A549 (cell line): ENCODE measurements around the gene PPP3CA. TPM values are rescaled to one million over a fixed set of nuclear protein-coding genes. Genes with fewer than 3 reads are reported as not detected.

Experiments
- ATAC-seq, 2 experiments: fragments of 200-7000 bp in 1 of 2; fragments of >200 bp in 1 of 2; cut with Nextera tagmentation in 1 of 2; cut with Tn5 transposase in 1 of 2; 3 replicates each; pipeline versions ENCODE4 v1.8.0 to v1.9.1; 2018 to 2020; ENCODE audit warnings: mild to moderate bottlenecking in 1 of 2, moderate library complexity in 1 of 2
- CTCF ChIA-PET: fragments of 300-600 bp; sonication (Branson Sonifier 250); formaldehyde crosslinking; extraction: SDS; loops from one replicate; lab custom pipeline; 2021; ENCODE audit warnings: antibody characterized with exemption, inconsistent platforms; lab: Yijun Ruan, JAX
- POLR2A ChIA-PET: fragments of 350-600 bp; formaldehyde crosslinking; extraction: SDS; loops from one replicate; lab custom pipeline; 2021; ENCODE audit warnings: antibody characterized with exemption, inconsistent platforms; lab: Yijun Ruan, JAX
- DNase-seq, 2 experiments: peaks; one replicate each; pipeline versions ENCODE4 v3.0.0 to v3.0.0-alpha.2; 2011 to 2016; ENCODE audit warnings: low read depth in 1 of 2, low spot score in 1 of 2
- FAIRE-seq: peaks from 2 replicates; lab custom pipeline; 2011; peaks lifted over from hg19 to GRCh38; lab: Jason Lieb, UNC
- H3K27ac ChIP-seq, 2 experiments: fragments of >200 bp; sonication (Bioruptor Twin); formaldehyde crosslinking; 3 replicates each; pipeline ENCODE4 v1.5.1; 2016 to 2017
- H3K4me1 ChIP-seq: fragments of >200 bp; sonication (Bioruptor Twin); formaldehyde crosslinking; 3 replicates; pipeline ENCODE4 v1.6.1; 2016
- H3K4me2 ChIP-seq: fragments of >200 bp; sonication (Bioruptor Twin); formaldehyde crosslinking; 3 replicates; pipeline ENCODE4 v1.6.1; 2016
- H3K4me3 ChIP-seq: fragments of >200 bp; sonication (Bioruptor Twin); formaldehyde crosslinking; 3 replicates; pipeline ENCODE4 v1.5.1; 2016
- H3K9me3 ChIP-seq: fragments of >200 bp; sonication (Bioruptor Twin); formaldehyde crosslinking; 3 replicates; pipeline ENCODE4 v1.6.1; 2016
- CBX2 ChIP-seq: fragments of 200-600 bp; sonication (generic); IDR thresholded peaks from 2 replicates; pipeline ENCODE4 v1.6.1; 2016; ENCODE audit warnings: low read depth, mild to moderate bottlenecking, borderline replicate concordance
- CHD2 ChIP-seq: fragments of 150-350 bp; IDR thresholded peaks from 2 replicates; pipeline ENCODE4 v1.6.1; 2014; ENCODE audit warnings: low read length; ENCODE audit not compliant: partially characterized antibody
- CHD4 ChIP-seq: fragments of 200-600 bp; sonication (generic); IDR thresholded peaks from 2 replicates; pipeline ENCODE4 v1.6.1; 2016; ENCODE audit warnings: antibody characterized with exemption, mild to moderate bottlenecking, borderline replicate concordance
- EHF ChIP-seq: fragments of 250-450 bp; sonication (Bioruptor Pico); IDR thresholded peaks from 2 replicates; pipeline ENCODE4 v1.5.0; 2020; ENCODE audit warnings: mild to moderate bottlenecking
- EP300 ChIP-seq, 2 experiments: fragments of >200 bp; sonication (Bioruptor Twin); formaldehyde crosslinking; IDR thresholded peaks; 2 replicates in 1 of 2; 3 replicates in 1 of 2; pipeline ENCODE4 v1.6.1; 2016 to 2017
- ESRRA ChIP-seq: fragments of 150-350 bp; IDR thresholded peaks from 2 replicates; pipeline ENCODE4 v1.6.1; 2014; ENCODE audit warnings: mild to moderate bottlenecking, low read length, borderline replicate concordance
- FOSB ChIP-seq: fragments of 250-450 bp; sonication (Bioruptor Pico); IDR thresholded peaks from 2 replicates; pipeline ENCODE4 v1.5.0; 2020; ENCODE audit warnings: mild to moderate bottlenecking, moderate library complexity
- FOSL2 ChIP-seq, 2 experiments: fragments of 450-650 bp in 1 of 2; fragments of >200 bp in 1 of 2; sonication (Bioruptor Twin) in 1 of 2; formaldehyde crosslinking; IDR thresholded peaks; 2 replicates each; pipeline versions ENCODE4 v1.5.0 to v1.6.1; 2016 to 2020; ENCODE audit warnings: mild to moderate bottlenecking in 1 of 2, moderate library complexity in 1 of 2
- GATA3 ChIP-seq: IDR thresholded peaks from 2 replicates; pipeline ENCODE4 v1.6.1; 2012; ENCODE audit warnings: borderline replicate concordance
- HDAC2 ChIP-seq: fragments of 200-600 bp; sonication (generic); IDR thresholded peaks from 2 replicates; pipeline ENCODE4 v1.6.1; 2016
- HMGXB4 ChIP-seq: fragments of 250-450 bp; sonication (Bioruptor Pico); IDR thresholded peaks from 2 replicates; pipeline ENCODE4 v1.5.0; 2021; ENCODE audit warnings: mild to moderate bottlenecking, moderate library complexity, borderline replicate concordance
- HOXB5 ChIP-seq: fragments of 250-450 bp; sonication (Bioruptor Pico); IDR thresholded peaks from 2 replicates; pipeline ENCODE4 v1.5.0; 2020; ENCODE audit warnings: mild to moderate bottlenecking, moderate library complexity
- JUNB ChIP-seq: fragments of >200 bp; sonication (Bioruptor Twin); formaldehyde crosslinking; IDR thresholded peaks from 2 replicates; pipeline ENCODE4 v1.6.1; 2016
- MAFK ChIP-seq: fragments of 450-650 bp; IDR thresholded peaks from 2 replicates; pipeline ENCODE4 v1.6.1; 2014; ENCODE audit not compliant: partially characterized antibody
- NPAS2 ChIP-seq: fragments of 250-450 bp; sonication (Bioruptor Pico); IDR thresholded peaks from 2 replicates; pipeline ENCODE4 v1.8.0; 2022; ENCODE audit warnings: mild to moderate bottlenecking, moderate library complexity, borderline replicate concordance
- NR3C1 ChIP-seq: fragments of >200 bp; sonication (Bioruptor Twin); formaldehyde crosslinking; IDR thresholded peaks from 3 replicates; pipeline ENCODE4 v1.6.1; 2017
- PBX3 ChIP-seq: IDR thresholded peaks from 2 replicates; pipeline ENCODE4 v1.6.1; 2012
- PHF8 ChIP-seq: fragments of 200-600 bp; sonication (generic); IDR thresholded peaks from 2 replicates; pipeline ENCODE4 v1.6.1; 2016; ENCODE audit warnings: low read depth, mild to moderate bottlenecking, antibody characterized with exemption, moderate library complexity, borderline replicate concordance
- POLR2A ChIP-seq: IDR thresholded peaks from 2 replicates; pipeline ENCODE4 v1.6.1; 2012; ENCODE audit warnings: mild to moderate bottlenecking, low read length
- REST ChIP-seq: fragments of 200-600 bp; sonication (generic); IDR thresholded peaks from 2 replicates; pipeline ENCODE4 v1.6.1; 2016; ENCODE audit warnings: antibody characterized with exemption, mild to moderate bottlenecking, moderate library complexity
- SMC3 ChIP-seq: fragments of >200 bp; sonication (Bioruptor Twin); formaldehyde crosslinking; IDR thresholded peaks from 3 replicates; pipeline ENCODE4 v1.6.1; 2018; ENCODE audit warnings: inconsistent platforms
- TP53 ChIP-seq: fragments of 250-450 bp; sonication (Bioruptor Pico); IDR thresholded peaks from 2 replicates; pipeline ENCODE4 v1.5.0; 2021; ENCODE audit warnings: mild to moderate bottlenecking, moderate library complexity
- USF2 ChIP-seq: fragments of 450-650 bp; IDR thresholded peaks from 2 replicates; pipeline ENCODE4 v1.6.1; 2014; ENCODE audit warnings: antibody characterized with exemption
- ZFP36 ChIP-seq: fragments of 450-650 bp; IDR thresholded peaks from 2 replicates; pipeline ENCODE4 v1.6.1; 2014; ENCODE audit warnings: borderline replicate concordance; ENCODE audit not compliant: partially characterized antibody
- ZNF302 ChIP-seq: fragments of 250-450 bp; sonication (Bioruptor Pico); IDR thresholded peaks from 2 replicates; pipeline ENCODE4 v1.9.0; 2021; ENCODE audit warnings: inconsistent platforms, mild to moderate bottlenecking, moderate library complexity
- WGBS: methylation state at CpG from one replicate; pipeline ENCODE4 v1.1.6; 2017; ENCODE audit errors: missing lambda C conversion rate; 5-methylcytosine and 5-hydroxymethylcytosine counted together
- polyA plus RNA-seq, 4 experiments: library from polyadenylated mRNA; depleted of rRNA in 3 of 4; stranded (reverse); fragments of >200 nt; fragmentation: RNase III in 1 of 4; extraction: RNeasy Plus Mini Kit Qiagen cat#74134 plus additional on column Dnase treatment in 1 of 4; gene quantifications; 2 replicates in 3 of 4; 3 replicates in 1 of 4; pipeline ENCODE4 v1.2.3, GENCODE V29; 2011 to 2017

Gene PPP3CA
- polyA plus RNA-seq, 2 of the 4 experiments (the other 2 are of a cell fraction), result 21.4 to 42.4 TPM

GRCh38 chr4:101285985-101286384 is 61.3 kb downstream of the PPP3CA start:
- 65% methylated on average over 4 of the region's 4 CpGs for WGBS
- ATAC-seq, result peak in 1 of 2 experiments; percentile 42; a peak in 1 of 6 replicates
- Histone ChIP-seq H3K9me3 (no peaks in the 10 kb centered on the region), H3K4me1 (peaks cover 67% of the 10 kb centered on the region), H3K4me2 (peak overlapping the region; percentile 29; the same call in 1 of the 3 replicates), H3K27ac (peak overlapping the region in 1 of 2 experiments; percentile 13; a peak in 1 of 6 replicates), H3K4me3 (no peak overlapping the region)
- TF ChIP-seq EP300 (IDR thresholded peaks at IDR 0.05), result no peak
- TF ChIP-seq REST, result no peak
- TF ChIP-seq CHD2, result no peak
- TF ChIP-seq CBX2, result no peak
- no peak for TF ChIP-seq ZFP36
- no peak for TF ChIP-seq ZNF302
- no peak for TF ChIP-seq SMC3
- no peak for TF ChIP-seq HDAC2
- TF ChIP-seq GATA3, result no peak
- no peak for TF ChIP-seq MAFK
- no peak for TF ChIP-seq ESRRA
- no peak for TF ChIP-seq USF2
- TF ChIP-seq POLR2A, result no peak
- no peak for TF ChIP-seq NPAS2 (CRISPR knock-in tag)
- no peak for TF ChIP-seq CHD4
- no peak for TF ChIP-seq FOSL2 (IDR thresholded peaks at IDR 0.05)
- TF ChIP-seq FOSL2 (CRISPR knock-in tag; IDR thresholded peaks at IDR 0.05), result no peak
- TF ChIP-seq HMGXB4 (CRISPR knock-in tag), result no peak
- TF ChIP-seq NR3C1, result no peak
- CTCF ChIA-PET, result interaction anchor here (0.7 kb wide), 1 partner anchor 51 kb away, joined by 3 read pairs; no protein-coding TSS in a partner anchor
- POLR2A ChIA-PET, result no interaction called here
- no peak for DNase-seq
- FAIRE-seq, result no peak

- Histone ChIP-seq H3K4me2 (peak overlapping the region; percentile 54), H3K4me3 (no peak overlapping the region), H3K4me1 (peaks cover 60% of the 10 kb centered on the region), H3K9me3 (no peaks in the 10 kb centered on the region), H3K27ac (peak overlapping the region in 1 of 2 experiments; percentile 45; a peak in 1 of 6 replicates)
- CTCF ChIA-PET, result no interaction called here
- ATAC-seq (no peak; a peak in 1 of 6 replicates), FAIRE-seq (no peak), DNase-seq (peak in 1 of 2 experiments; percentile 36)
- POLR2A ChIA-PET, result no interaction called here
- TF ChIP-seq NPAS2 (CRISPR knock-in tag) (no peak), HOXB5 (CRISPR knock-in tag) (no peak), PHF8 (no peak), TP53 (no peak), REST (no peak), PBX3 (no peak), EP300 (IDR thresholded peaks at IDR 0.05) (no peak), FOSB (CRISPR knock-in tag) (no peak), EHF (CRISPR knock-in tag) (no peak), JUNB (no peak)
- 0% methylated on average over 1 of the region's 1 CpG for WGBS
Observed at GRCh38 chr4:101284546-101284945, 62.8 kb downstream of the PPP3CA start.
